ENCODE results near the gene EEF1E1.

EEF1E1 gene

DNA sequence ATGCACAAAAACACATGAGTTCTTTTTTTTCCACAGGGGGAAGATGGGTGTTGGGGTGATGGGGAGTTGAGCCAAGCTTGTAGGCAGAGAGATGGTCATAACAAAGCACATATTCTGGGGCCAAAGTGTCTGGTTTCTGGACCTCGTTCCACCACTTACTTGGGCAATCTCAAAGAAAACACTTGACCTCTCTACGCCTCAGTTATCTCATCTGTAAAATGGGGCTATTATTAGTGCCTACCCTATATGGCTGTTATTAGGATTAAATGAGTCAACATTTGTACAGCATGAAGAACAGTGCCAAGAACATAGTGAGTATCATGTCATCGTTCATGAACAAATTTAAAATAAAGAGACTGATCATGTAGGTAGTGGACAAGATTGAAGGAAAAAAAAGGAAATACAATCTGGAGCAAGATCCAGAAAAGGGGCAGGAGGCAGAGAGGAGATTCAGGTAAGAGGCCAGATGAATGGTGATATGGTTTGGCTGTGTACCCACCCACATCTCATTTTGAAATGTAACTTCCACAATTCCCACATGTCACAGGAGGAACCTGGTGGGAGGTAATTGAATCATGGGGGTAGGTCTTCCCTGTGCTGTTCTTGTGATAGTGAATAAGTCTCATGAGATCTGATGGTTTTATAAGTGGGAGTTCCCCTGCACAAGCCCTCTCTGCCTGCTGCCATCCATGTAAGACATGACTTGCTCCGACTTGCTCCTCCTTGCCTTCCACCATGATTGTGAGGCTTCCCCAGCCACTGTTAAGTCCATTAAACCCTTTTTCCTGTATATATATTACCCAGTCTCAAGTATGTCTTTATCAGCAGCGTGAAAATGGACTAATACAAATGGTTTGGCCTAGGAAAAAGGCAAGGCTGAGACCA, 14.2 kb downstream of the EEF1E1 start:
- ATAC-seq = no peak

GRCh38 chr6:8086755-8087306, 15.5 kb downstream of the EEF1E1 start:
- no peak for ATAC-seq

GRCh38 chr6:8085053-8085511, 17.3 kb downstream of the EEF1E1 start:
- ATAC-seq = no peak

DNA sequence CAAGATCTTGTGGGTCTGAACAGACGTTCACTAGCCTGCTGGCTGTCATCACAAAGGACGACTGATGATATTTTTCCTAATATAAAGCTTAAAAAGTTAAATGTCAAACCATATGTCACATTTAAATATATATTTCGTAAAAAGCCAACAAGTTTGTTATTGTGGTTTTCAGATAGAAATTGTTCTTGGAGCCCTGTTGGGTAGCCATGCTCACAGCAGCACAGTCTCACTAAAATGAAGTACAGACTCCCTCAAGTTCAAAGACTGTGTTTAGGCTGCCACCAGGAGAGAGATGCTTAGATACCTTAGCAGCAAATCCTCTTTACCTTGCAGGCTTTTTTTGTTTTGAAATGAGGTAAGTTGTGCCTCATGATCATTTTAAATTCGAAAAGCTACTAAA, 17.8 kb downstream of the EEF1E1 start:
- no peak for ATAC-seq

GRCh38 chr6:8082954-8083858, 19.1 kb downstream of the EEF1E1 start:
- peak; percentile 21 to 45 for ATAC-seq

DNA sequence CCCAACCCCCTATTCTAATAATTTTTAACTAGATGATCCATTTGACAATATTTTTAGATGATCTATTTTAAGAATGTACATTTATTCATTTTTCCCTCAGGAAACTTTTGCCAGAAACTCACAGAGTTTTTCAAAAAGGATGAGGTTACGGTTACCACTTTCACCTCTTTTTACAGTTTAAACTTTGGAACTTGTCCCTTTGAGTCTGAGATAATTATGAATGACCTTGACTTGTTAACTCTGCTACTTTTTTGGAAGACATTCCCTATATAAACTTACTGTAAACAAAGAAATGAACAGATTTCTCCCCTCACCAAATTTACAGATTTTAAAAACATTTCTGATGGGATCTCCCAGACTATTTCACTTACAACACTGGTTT, 19.8 kb downstream of the EEF1E1 start:
- no peak for ATAC-seq

GRCh38 chr6:8080362-8081151, 21.8 kb downstream of the EEF1E1 start:
- ATAC-seq = no peak

- ATAC-seq = no peak
Observed at GRCh38 chr6:8079126-8079525, 23.2 kb downstream of the EEF1E1 start.

DNA sequence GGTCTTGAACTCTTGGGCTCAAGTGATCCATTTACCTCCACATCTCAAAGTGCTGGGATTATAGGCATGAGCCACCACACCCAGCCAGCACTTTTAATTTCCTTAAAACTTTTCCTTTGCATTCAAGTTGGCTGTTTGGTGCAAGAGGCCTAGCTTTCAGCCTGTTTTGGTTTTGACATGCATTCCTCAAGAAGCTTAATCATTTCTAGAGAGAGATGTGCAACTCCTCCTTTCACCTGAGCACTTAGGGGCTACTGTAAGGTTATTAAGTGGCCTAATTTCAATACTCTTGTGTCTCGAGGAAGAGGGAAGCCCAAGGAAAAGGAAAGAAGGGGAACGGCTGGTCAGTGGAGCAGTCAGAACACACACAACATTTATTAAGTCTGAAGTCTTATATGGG, 24.4 kb downstream of the EEF1E1 start:
- ATAC-seq = no peak

DNA sequence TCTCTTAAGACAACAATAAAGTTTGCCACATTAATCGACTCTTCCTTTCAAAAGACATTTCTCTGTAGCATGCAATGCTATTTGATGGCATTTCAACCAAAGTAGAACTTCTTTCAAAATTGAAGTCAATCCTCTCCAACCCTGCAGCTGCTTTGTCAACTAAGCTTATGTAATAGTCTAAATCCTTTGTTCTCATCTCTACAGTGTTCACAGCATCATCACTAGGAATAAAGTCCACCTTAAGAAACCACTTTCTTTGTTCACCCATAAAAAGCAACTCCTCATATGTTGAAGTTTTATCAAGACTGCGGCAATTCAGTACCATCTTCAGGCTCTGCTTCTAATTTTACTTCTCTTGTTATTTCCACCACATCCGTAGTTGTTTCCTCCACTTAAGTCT, 26.6 kb downstream of the EEF1E1 start:
- no peak for ATAC-seq

- no peak for ATAC-seq
Observed at GRCh38 chr6:8075185-8075584, 27.2 kb downstream of the EEF1E1 start.

GRCh38 chr6:8074213-8074612, 28.1 kb downstream of the EEF1E1 start:
- ATAC-seq = no peak

GRCh38 chr6:8073758-8074157, 28.6 kb downstream of the EEF1E1 start:
- ATAC-seq = no peak

- no peak for ATAC-seq
Observed at GRCh38 chr6:8070718-8071117, 31.6 kb downstream of the EEF1E1 start.

DNA sequence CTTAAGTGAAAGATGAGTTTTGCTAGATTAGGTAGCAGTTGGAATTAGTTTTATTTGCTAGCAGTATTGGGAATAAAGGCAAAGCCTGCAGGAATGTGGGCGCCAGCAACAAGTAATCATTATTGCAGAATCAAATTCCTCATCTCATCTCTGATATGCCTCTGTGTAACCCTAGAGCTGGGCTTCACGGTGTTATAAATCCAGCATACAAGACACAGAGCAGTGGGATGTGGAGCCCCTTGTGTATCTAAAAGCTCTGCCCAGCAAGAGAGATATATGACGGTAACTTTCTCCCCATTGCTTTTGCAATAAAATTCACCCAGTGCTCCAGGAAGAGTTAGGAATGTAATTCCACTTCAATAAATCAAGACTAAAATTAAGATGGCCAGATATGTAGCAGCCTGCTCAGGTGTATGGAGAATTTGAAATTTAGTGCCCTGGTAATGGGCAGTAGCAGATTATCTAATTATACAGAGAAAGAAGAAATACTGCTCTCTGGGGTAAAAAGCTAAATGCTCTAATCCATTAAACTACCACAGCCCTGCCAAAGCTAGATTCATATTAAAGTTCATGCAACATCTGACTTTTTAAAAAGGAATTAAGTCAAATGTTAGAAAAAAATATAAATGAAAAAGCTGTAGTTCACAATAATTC, 32.6 kb downstream of the EEF1E1 start:
- no peak for ATAC-seq

GRCh38 chr6:8069151-8069550, 33.2 kb downstream of the EEF1E1 start:
- ATAC-seq = no peak

- ATAC-seq = no peak
Observed at GRCh38 chr6:8066108-8066507, 36.2 kb downstream of the EEF1E1 start.

GRCh38 chr6:8065519-8065911, 36.8 kb downstream of the EEF1E1 start:
- peak; percentile 60 to 69 for ATAC-seq

- ATAC-seq = no peak
Observed at GRCh38 chr6:8064638-8065518, 37.5 kb downstream of the EEF1E1 start.

DNA sequence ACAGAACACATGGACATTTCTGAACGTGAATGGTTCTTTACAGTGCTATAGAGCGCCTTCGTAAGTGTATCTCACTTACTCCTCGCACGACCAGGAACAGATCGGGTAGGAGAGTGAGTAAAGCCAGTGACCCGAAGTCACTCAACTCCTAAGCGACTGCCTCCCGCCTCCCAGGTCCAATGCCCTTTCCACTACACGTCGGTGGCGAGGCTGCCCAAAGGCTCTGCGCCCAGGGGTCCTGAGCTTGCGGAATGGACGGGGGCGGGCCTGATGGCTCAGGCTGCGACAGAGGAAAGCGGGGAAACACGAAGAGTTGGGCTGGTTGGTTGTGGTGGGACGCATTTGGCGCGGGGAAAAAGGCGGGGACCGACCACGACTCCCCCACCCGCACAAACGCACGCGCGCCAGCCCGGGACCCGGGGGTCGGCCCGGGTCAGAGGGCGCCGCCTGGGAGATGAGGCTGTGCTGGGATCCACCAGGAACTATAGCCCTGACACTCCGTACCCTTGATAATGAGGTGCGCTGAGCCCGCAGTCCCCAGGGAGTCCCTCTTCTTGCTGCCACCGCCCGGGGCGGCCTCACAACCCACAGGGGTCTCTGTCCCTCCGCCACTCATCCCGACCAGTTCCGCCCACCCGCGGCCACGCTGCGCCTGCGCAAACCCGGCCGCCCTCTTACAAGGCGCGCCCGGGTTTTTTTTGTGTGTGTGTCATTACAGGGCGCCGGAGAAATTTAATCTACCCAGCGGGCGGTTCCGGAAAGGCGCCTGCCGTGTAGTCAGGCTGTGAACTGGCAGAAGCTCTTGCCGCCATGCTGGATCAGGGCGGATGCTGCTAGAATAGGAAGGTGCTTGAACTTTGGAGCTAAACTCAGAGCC, 38.3 kb downstream of the EEF1E1 start, which contains the start of gene BLOC1S5:
Gene BLOC1S5, minus strand, starts transcription at position 629 of the 877 bp plus-strand sequence. Its CDS starts 13 bp downstream, at position 616.
- ATAC-seq = peak; percentile 90 to 95
